DND-41 (cell line): ENCODE data around the gene CLCN3.

Experiments used
- ATAC-seq: fragments of 200-7000 bp; cut with Tn5 transposase; 3 replicates; pipeline ENCODE4 v1.9.1; 2021; ENCODE audit warnings: low read depth; ENCODE audit not compliant: insufficient read depth
- DNase-seq: peaks from one replicate; pipeline ENCODE4 v3.0.0-alpha.2; 2020
- H2AFZ ChIP-seq: 2 replicates; pipeline ENCODE4 v1.6.0; 2012; ENCODE audit warnings: low read depth, low read length
- H3K27ac ChIP-seq: 2 replicates; pipeline ENCODE4 v1.5.1; 2012; ENCODE audit warnings: low read length, inconsistent platforms
- H3K27me3 ChIP-seq: fragments of 200-600 bp; sonication (generic); 2 replicates; pipeline ENCODE4 v1.6.0; 2012; ENCODE audit warnings: low read length, mild to moderate bottlenecking, inconsistent platforms; ENCODE audit not compliant: insufficient read depth, poor library complexity
- H3K36me3 ChIP-seq: 2 replicates; pipeline ENCODE4 v1.5.1; 2012; ENCODE audit warnings: low read length, inconsistent platforms; ENCODE audit not compliant: insufficient read depth
- H3K4me1 ChIP-seq: 2 replicates; pipeline ENCODE4 v1.5.1; 2012; ENCODE audit warnings: mild to moderate bottlenecking, low read length; ENCODE audit not compliant: insufficient read depth
- H3K4me2 ChIP-seq: 2 replicates; pipeline ENCODE4 v1.6.0; 2012; ENCODE audit warnings: mild to moderate bottlenecking, moderate library complexity, low read length, inconsistent platforms; ENCODE audit not compliant: insufficient read depth
- H3K4me3 ChIP-seq, 2 experiments: fragments of 200-600 bp in 1 of 2; shearing (Covaris generic) in 1 of 2; 2 replicates each; pipeline ENCODE4 v1.5.1; 2012 to 2016; ENCODE audit warnings: inconsistent platforms in 2 of 2, low read length in 2 of 2, mild to moderate bottlenecking in 2 of 2, low read depth in 1 of 2, moderate library complexity in 1 of 2
- H3K79me2 ChIP-seq: 2 replicates; pipeline ENCODE4 v1.6.0; 2012; ENCODE audit warnings: low read length, inconsistent platforms; ENCODE audit not compliant: insufficient read depth
- H3K9ac ChIP-seq: 2 replicates; pipeline ENCODE4 v1.6.0; 2012; ENCODE audit warnings: low read depth, mild to moderate bottlenecking, inconsistent platforms, low read length, moderate library complexity
- H3K9me3 ChIP-seq: 2 replicates; pipeline ENCODE4 v1.5.1; 2012; ENCODE audit warnings: low read length, moderate library complexity, mild to moderate bottlenecking, inconsistent platforms; ENCODE audit not compliant: insufficient read depth, severe bottlenecking
- H4K20me1 ChIP-seq: 2 replicates; pipeline ENCODE4 v1.6.0; 2012; ENCODE audit warnings: low read length; ENCODE audit not compliant: insufficient read depth
- EZH2 ChIP-seq: IDR thresholded peaks from 3 replicates; pipeline ENCODE4 v1.6.1; 2012; ENCODE audit warnings: borderline replicate concordance, low read depth, mild to moderate bottlenecking, moderate library complexity, low read length, inconsistent platforms; ENCODE audit not compliant: severe bottlenecking
- TF ChIP-seq, protein P1 (sequence below): IDR thresholded peaks from 2 replicates; pipeline ENCODE4 v1.5.1; 2012; ENCODE audit warnings: borderline replicate concordance, low read length, moderate library complexity, mild to moderate bottlenecking; ENCODE audit not compliant: poor library complexity, severe bottlenecking; ENCODE audit errors: extremely low read depth

The CLCN3 gene

GRCh38 chr4:169616846-169617245 is 3.5 kb upstream of the CLCN3 start:
- Histone ChIP-seq H2AFZ (no peak overlapping the region), H3K27me3 (no peaks in the 10 kb centered on the region), H3K9me3 (no peaks in the 10 kb centered on the region), H3K36me3 (no peaks in the 10 kb centered on the region), H3K9ac (no peak overlapping the region), H3K4me3 (no peak overlapping the region), H3K4me2 (no peak overlapping the region), H3K4me1 (peaks cover 42% of the 10 kb centered on the region), H3K27ac (no peak overlapping the region), H3K79me2 (peaks cover 23% of the 10 kb centered on the region), H4K20me1 (peaks cover 2% of the 10 kb centered on the region; the same call in 1 of the 2 replicates)
- no peak for ATAC-seq
- no peak for DNase-seq
- no peak for TF ChIP-seq EZH2
- TF ChIP-seq, protein P1, sequence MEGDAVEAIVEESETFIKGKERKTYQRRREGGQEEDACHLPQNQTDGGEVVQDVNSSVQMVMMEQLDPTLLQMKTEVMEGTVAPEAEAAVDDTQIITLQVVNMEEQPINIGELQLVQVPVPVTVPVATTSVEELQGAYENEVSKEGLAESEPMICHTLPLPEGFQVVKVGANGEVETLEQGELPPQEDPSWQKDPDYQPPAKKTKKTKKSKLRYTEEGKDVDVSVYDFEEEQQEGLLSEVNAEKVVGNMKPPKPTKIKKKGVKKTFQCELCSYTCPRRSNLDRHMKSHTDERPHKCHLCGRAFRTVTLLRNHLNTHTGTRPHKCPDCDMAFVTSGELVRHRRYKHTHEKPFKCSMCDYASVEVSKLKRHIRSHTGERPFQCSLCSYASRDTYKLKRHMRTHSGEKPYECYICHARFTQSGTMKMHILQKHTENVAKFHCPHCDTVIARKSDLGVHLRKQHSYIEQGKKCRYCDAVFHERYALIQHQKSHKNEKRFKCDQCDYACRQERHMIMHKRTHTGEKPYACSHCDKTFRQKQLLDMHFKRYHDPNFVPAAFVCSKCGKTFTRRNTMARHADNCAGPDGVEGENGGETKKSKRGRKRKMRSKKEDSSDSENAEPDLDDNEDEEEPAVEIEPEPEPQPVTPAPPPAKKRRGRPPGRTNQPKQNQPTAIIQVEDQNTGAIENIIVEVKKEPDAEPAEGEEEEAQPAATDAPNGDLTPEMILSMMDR, result no peak

GRCh38 chr4:169617306-169617705 is 3.1 kb upstream of the CLCN3 start:
- H3K4me2 ChIP-seq, result no peak overlapping the region
- DNase-seq (no peak), ATAC-seq (no peak)
- no peak overlapping the region for H3K4me3 ChIP-seq
- H3K9me3 ChIP-seq, result no peaks in the 10 kb centered on the region
- H3K36me3 ChIP-seq, result no peaks in the 10 kb centered on the region
- no peak overlapping the region for H2AFZ ChIP-seq
- peaks cover 6% of the 10 kb centered on the region; the same call in 1 of the 2 replicates for H4K20me1 ChIP-seq
- H3K9ac ChIP-seq, result no peak overlapping the region
- no peaks in the 10 kb centered on the region for H3K27me3 ChIP-seq
- H3K79me2 ChIP-seq, result peaks cover 23% of the 10 kb centered on the region
- peaks cover 46% of the 10 kb centered on the region for H3K4me1 ChIP-seq
- H3K27ac ChIP-seq, result no peak overlapping the region
- no peak for TF ChIP-seq EZH2
- TF ChIP-seq, protein P1, result no peak

- H2AFZ ChIP-seq, result peak overlapping the region; percentile 75
- H3K9ac ChIP-seq, result no peak overlapping the region
- ATAC-seq (no peak), DNase-seq (no peak)
- H3K4me3 ChIP-seq, result 0 out of 4 replicates have a peak overlapping the region, but pooled peaks of 1 of the 2 experiments have one; percentile 13
- peaks cover 47% of the 10 kb centered on the region for H3K4me1 ChIP-seq
- H3K36me3 ChIP-seq, result no peaks in the 10 kb centered on the region
- peak overlapping the region; percentile 88 for H3K4me2 ChIP-seq
- H3K9me3 ChIP-seq, result no peaks in the 10 kb centered on the region
- H3K79me2 ChIP-seq, result peaks cover 32% of the 10 kb centered on the region
- no peaks in the 10 kb centered on the region for H3K27me3 ChIP-seq
- no peak for TF ChIP-seq EZH2
- TF ChIP-seq, protein P1, result no peak
- peaks cover 6% of the 10 kb centered on the region; the same call in 1 of the 2 replicates for H4K20me1 ChIP-seq
- H3K27ac ChIP-seq, result peak overlapping the region; percentile 60
These were observed 2.1 kb upstream of the CLCN3 start for GRCh38 chr4:169618286-169618685.
